Progenitor cell of endocrine pancreas (in vitro differentiated cells): ENCODE results near the gene LMO2. TPM values are rescaled to one million over a fixed set of nuclear protein-coding genes. Genes with fewer than 3 reads are reported as not detected.

Experiments
- DNase-seq: peaks from one replicate; pipeline ENCODE4 v3.0.0; 2021; ENCODE audit warnings: low spot score; ENCODE audit not compliant: unreplicated experiment
- H3K27ac Mint-ChIP-seq: 2 replicates; pipeline ENCODE4 v1.8.0; 2021; ENCODE audit warnings: mild to moderate bottlenecking, moderate library complexity, mixed read lengths
- H3K27me3 Mint-ChIP-seq: 2 replicates; pipeline ENCODE4 v1.8.0; 2021; ENCODE audit warnings: mixed read lengths
- H3K36me3 Mint-ChIP-seq: 2 replicates; pipeline ENCODE4 v1.8.0; 2022; ENCODE audit warnings: mixed read lengths; ENCODE audit not compliant: insufficient read depth
- H3K4me1 Mint-ChIP-seq: 2 replicates; pipeline ENCODE4 v1.8.0; 2021; ENCODE audit warnings: low read depth, mixed read lengths
- H3K4me3 Mint-ChIP-seq: 2 replicates; pipeline ENCODE4 v1.8.0; 2021; ENCODE audit warnings: low read depth, mild to moderate bottlenecking, moderate library complexity, mixed read lengths
- H3K9me3 Mint-ChIP-seq: 2 replicates; pipeline ENCODE4 v1.8.0; 2021; ENCODE audit warnings: low read depth, mixed read lengths
- CTCF ChIP-seq: fragments of 200-600 bp; sonication (generic); IDR thresholded peaks from one replicate; pipeline ENCODE4 v1.5.0; 2021; ENCODE audit warnings: antibody characterized with exemption, mild to moderate bottlenecking; ENCODE audit not compliant: unreplicated experiment
- total RNA-seq: library from RNA; stranded (reverse); gene quantifications from 2 replicates; pipeline ENCODE4 v1.2.1, GENCODE V29; 2021

LMO2 gene
- total RNA-seq, 1 donor from 2014 or later = 0.36 TPM

DNA sequence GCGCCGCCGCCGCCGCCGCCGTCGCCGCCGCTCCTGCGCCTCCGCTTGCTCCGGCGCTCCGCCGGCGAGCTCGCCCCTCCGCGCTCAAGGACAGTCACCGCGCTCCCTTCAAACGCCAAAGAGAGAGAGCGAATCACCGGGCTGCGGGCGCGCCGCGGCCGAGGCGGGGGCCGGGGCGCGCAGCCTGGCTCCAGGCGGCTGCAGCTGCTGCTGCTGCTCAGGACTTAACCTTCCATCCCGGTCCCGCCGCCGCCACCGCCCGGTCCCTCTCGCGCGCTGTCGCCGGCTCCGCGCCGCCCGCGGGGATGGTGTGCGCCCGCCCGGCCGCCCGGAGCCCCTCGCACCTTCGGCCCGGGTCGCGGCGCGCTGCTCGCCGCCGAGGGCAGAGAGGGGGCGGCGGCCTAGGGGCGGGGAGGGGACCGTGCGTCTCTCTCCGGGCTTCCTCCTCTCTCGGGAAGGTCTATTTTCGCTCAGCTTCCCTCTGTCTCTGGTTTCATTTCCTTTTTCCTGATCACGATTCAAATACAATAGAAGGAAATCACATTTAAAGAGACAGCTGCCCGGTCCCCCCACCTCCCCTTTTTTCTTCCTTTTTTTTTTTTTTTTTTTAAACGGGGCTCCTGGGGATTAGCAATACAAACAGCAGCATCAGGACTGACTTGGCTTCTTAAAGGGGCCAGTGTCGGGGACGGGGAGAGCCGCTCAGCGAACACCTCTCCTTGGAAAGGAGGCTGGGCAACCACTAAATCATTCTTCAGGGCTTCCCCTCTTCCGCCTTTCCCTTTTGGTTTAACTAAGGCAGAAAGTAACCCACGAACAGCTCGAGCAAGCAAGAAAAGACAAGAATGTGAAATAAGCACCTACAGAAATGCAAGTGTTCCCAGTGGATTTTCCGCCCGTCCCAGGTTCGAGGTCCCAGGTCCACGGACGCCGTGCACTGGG is 22.1 kb downstream of the LMO2 start:
- H3K9me3 Mint-ChIP-seq = no peaks in the 10 kb centered on the region
- peak overlapping the region; percentile 68 for H3K27ac Mint-ChIP-seq
- H3K4me1 Mint-ChIP-seq = peaks cover 2% of the 10 kb centered on the region
- no peak for TF ChIP-seq CTCF
- peak; percentile 28 for DNase-seq
- H3K36me3 Mint-ChIP-seq = no peaks in the 10 kb centered on the region
- peaks cover 83% of the 10 kb centered on the region for H3K27me3 Mint-ChIP-seq
- peak overlapping the region; percentile 78 for H3K4me3 Mint-ChIP-seq

DNA sequence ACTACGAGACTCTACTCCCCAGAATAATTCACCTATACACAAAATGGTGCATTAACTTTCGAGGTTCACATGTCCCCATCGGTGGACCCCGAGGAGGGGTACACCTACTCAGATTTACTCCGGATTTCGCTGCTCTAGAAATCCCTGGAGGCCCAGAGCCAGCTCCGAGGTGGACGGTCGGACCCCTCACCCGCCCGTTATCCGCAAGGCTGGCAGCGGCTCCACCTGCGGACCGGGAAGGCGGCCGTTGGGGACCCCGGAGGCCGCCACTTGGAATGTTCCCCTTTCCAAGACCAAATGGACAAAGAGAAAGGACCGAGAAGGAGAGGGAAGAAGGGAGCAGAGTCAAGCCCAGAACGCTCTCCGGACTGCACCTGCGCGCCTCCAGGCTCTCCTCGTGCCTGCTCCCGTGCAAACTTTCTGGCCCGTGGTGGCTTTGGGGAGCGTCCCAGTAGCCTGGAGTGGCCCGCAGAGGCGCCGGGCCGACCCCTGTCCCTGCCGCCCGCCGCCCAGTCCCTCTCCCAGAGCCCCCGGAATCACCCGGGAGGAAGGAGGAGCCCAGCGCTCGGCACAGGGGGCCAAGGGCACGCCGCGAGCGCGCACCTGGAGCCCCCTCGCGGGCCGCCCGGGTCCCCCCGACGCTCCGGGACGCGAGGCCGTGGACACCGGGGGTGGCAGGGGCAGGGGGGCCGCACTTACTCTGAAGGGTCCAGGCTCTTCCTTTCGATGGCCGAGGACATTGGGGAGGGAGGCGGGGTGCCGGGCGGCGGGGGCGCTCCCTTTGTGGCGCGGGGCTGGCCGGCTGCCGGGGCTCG is 23.0 kb downstream of the LMO2 start:
- TF ChIP-seq CTCF = no peak
- DNase-seq = no peak
- Mint-ChIP-seq H3K36me3 (no peaks in the 10 kb centered on the region), H3K4me1 (peaks cover 2% of the 10 kb centered on the region), H3K9me3 (no peaks in the 10 kb centered on the region), H3K27me3 (peaks cover 83% of the 10 kb centered on the region), H3K4me3 (peak overlapping the region; percentile 55), H3K27ac (no peak overlapping the region)

DNA sequence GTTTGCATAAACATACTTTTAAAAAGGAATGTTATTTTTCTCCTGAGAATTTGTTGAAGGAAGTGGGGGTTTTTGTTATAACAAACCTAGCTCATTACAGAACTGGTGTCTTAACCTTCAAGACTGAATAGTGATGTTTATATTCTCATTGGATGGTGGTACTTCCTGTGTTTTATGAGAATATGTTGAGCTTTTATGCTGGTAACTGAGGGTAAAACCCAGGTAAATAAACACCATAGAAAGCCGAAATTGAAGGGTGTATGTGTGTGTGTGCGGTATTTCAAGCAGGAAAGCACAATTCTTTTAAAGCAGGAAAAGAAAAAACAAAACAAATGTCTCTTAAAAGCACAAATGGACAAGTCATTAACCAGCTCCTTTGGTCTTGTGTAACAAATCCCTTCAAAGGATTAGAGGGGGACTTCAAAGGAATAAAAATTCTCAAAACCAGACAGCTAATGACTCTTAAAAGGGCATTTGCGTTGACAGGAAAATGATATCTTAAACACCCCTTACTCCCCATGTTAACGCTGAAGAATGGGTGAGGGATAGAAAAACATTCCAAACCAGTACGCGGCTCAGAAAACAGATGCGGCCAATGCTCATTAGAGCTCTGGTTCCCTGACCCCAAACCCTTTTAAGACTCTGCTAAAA is 23.8 kb downstream of the LMO2 start:
- no peak overlapping the region for H3K27ac Mint-ChIP-seq
- H3K4me1 Mint-ChIP-seq = peaks cover 2% of the 10 kb centered on the region
- H3K9me3 Mint-ChIP-seq = no peaks in the 10 kb centered on the region
- no peak for TF ChIP-seq CTCF
- no peaks in the 10 kb centered on the region for H3K36me3 Mint-ChIP-seq
- H3K27me3 Mint-ChIP-seq = peaks cover 83% of the 10 kb centered on the region
- peak overlapping the region; percentile 55 for H3K4me3 Mint-ChIP-seq
- DNase-seq = no peak

- Mint-ChIP-seq H3K9me3 (no peaks in the 10 kb centered on the region), H3K27ac (no peak overlapping the region), H3K4me3 (no peak overlapping the region), H3K36me3 (no peaks in the 10 kb centered on the region), H3K27me3 (peaks cover 81% of the 10 kb centered on the region), H3K4me1 (peaks cover 2% of the 10 kb centered on the region)
- no peak for DNase-seq
- no peak for TF ChIP-seq CTCF
Observed at GRCh38 chr11:33867561-33867960, 24.3 kb downstream of the LMO2 start.

DNA sequence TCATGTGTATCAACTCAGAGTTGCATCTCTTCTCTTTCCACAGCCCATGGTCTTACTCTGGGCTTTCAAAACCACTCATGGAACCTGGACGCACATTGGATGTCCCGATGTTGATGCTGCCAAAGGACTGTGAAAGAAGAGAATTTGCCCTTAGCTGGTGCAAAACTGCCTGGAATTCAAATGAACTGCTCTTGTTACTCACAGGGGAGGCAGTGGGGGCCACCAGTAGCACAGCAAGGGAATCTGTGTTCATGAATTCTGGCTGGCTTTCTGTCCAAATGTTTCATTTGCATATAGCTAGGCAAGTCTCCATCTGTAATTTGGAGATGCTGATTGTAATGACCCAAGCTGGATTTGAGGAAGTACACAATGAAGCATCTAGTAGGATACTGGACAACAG is 24.9 kb downstream of the LMO2 start:
- Mint-ChIP-seq H3K27me3 (peaks cover 81% of the 10 kb centered on the region), H3K36me3 (no peaks in the 10 kb centered on the region), H3K9me3 (no peaks in the 10 kb centered on the region), H3K4me3 (no peak overlapping the region), H3K4me1 (peaks cover 2% of the 10 kb centered on the region), H3K27ac (no peak overlapping the region)
- DNase-seq = no peak
- TF ChIP-seq CTCF = no peak
